Heart left ventricle (tissue), 16 donors: Measurements from ENCODE around the gene CMIP. TPM values are rescaled to one million over a fixed set of nuclear protein-coding genes. Genes with fewer than 3 reads are reported as not detected.

ENCODE experiments used
- ATAC-seq, 4 donors: fragments of 200-7000 bp; cut with Tn5 transposase; one replicate each; pipeline ENCODE4 v1.9.1; 2020 to 2022; ENCODE audit warnings: moderate library complexity in 4 of 4, mild to moderate bottlenecking in 3 of 4, moderate number of reproducible peaks in 1 of 4
- DNase-seq, 5 donors: peaks; one replicate each; pipeline ENCODE4 v3.0.0-alpha.2; 2020
- H3K27ac ChIP-seq, 12 donors: fragments of 200-600 bp; sonication (generic) in 4 of 12; one replicate each; pipeline versions ENCODE4 v1.5.0 to v1.8.0; 2016 to 2022; ENCODE audit warnings: mild to moderate bottlenecking in 2 of 12
- H3K27me3 ChIP-seq, 9 donors: fragments of 200-600 bp; sonication (generic) in 2 of 9; one replicate each; pipeline versions ENCODE4 v1.5.1 to v1.8.0; 2016 to 2022; ENCODE audit warnings: mild to moderate bottlenecking in 3 of 9
- H3K36me3 ChIP-seq, 9 donors: fragments of 200-600 bp; sonication (generic) in 2 of 9; one replicate each; pipeline versions ENCODE4 v1.5.0 to v1.8.0; 2018 to 2022; ENCODE audit warnings: mild to moderate bottlenecking in 2 of 9
- H3K4me1 ChIP-seq, 12 donors: fragments of 200-600 bp; sonication (generic) in 4 of 12; one replicate each; pipeline versions ENCODE4 v1.5.0 to v1.8.0; 2016 to 2022; ENCODE audit warnings: mild to moderate bottlenecking in 3 of 12
- H3K4me3 ChIP-seq, 12 donors: fragments of 200-600 bp; sonication (generic) in 4 of 12; one replicate each; pipeline versions ENCODE4 v1.5.0 to v1.8.0; 2017 to 2022; ENCODE audit warnings: mild to moderate bottlenecking in 9 of 12, moderate library complexity in 4 of 12
- H3K9me3 ChIP-seq, 12 donors: fragments of 200-600 bp; sonication (generic) in 4 of 12; one replicate each; pipeline versions ENCODE4 v1.5.0 to v1.8.0; 2016 to 2022; ENCODE audit warnings: mild to moderate bottlenecking in 1 of 12
- POLR2A ChIP-seq, 2 donors: fragments of 450-650 bp; IDR thresholded peaks; one replicate each; pipeline ENCODE4 v1.6.1; 2017; ENCODE audit warnings: antibody characterized with exemption in 2 of 2, mild to moderate bottlenecking in 2 of 2, moderate library complexity in 2 of 2
- WGBS, 4 donors: extraction: QIAGEN DNeasy Blood & Tissue Kit in 2 of 4; methylation state at CpG; one replicate each; pipeline versions ENCODE4 v1.1.5 to v1.1.7; 2013 to 2018; 5-methylcytosine and 5-hydroxymethylcytosine counted together
- intact Hi-C, 10 donors: fragments of 100-400 bp; cut with DNase I; formaldehyde crosslinking; loops; one replicate each; pipeline versions ENCODE4 v1.11.1 to v1.14.2; 2022
- polyA plus RNA-seq, 2 donors: library from polyadenylated mRNA; stranded (reverse); fragments of 200-250 nt; gene quantifications; one replicate each; pipeline ENCODE4 v1.2.3, GENCODE V29; 2013
- total RNA-seq, 9 donors: library from RNA; depleted of rRNA in 2 of 9; stranded (reverse); fragments of >200 nt in 2 of 9; fragmentation: NEBNext Ultra II Directional in 3 of 9; extraction: Animal tissue kit (Norgen Biotek cat#: 25700) in 3 of 9; gene quantifications; one replicate each; pipeline versions ENCODE4 v1.1.0 to v1.2.4, GENCODE V29; 2016 to 2023
- TF ChIP-seq, protein P1 (sequence below), 12 donors: fragments of 200-600 bp; sonication (generic) in 4 of 12; IDR thresholded peaks; one replicate each; pipeline versions ENCODE4 v1.5.0 to v1.8.0; 2018 to 2022; ENCODE audit warnings: antibody characterized with exemption in 12 of 12, mild to moderate bottlenecking in 5 of 12
- donor health status: ischemic (EF 13 %, LVEDD 7.1; RV severe dilation, severe dysfunction).
- donor health status: healthy with polysubstance abuse.
- donor health status: DM: no; HTN: yes; CAD: no.
- donor health status: DM: no; HTN: no; CAD: no.
- donor health status: ischemic (EF 25% LVEDD 6.9; RV normal size, moderate dysfunction).
- donor health status: ischemic (EF 25% LVEDD 5.7; RV mildly dilated, moderate dysfunction).
- donor health status: healthy.
- donor health status: DM: yes; HTN: yes; CAD: no.
- donor health status: ischemic (EF 35%, LVEDD 5.7; RV mildly dilated, moderate dysfunction).
- donor health status: nonischemic (EF 11% LVEDD 7.7; RV severe dilation, severe dysfunction).
- donor health status: DM: yes; HTN: yes; CAD: no.
- donor health status: PGD.
- donor health status: ischemic (EF 29% LVEDD 5.4; RV normal size, mild dysfunction).
- donor health status: nonischemic (EF 23%, LVEDD 6.1; RV moderate dilation, normal function).

Gene CMIP
- total and polyA plus RNA-seq, 11 donors: 4.1 to 48.8 (median 10.6) TPM

DNA sequence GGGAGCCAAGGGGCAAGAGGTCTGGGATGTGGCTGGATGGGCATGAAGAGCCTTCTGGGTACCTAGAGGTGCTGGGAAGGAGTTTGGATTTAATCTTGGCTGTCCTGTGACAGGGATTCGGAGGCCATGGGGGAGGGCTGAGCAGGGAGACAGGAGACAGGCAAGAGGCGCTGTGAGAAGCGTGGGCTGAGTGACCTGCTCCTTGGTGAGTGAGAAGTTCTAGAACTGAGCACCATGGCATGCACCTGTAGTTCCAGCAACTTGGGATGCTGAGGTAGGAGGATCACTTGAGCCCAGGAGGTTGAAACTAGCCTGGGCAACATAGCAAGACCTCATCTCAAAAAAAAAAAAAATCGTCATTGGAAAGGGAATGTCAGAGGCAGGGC is 256.2 kb downstream of the CMIP start:
- no peak overlapping the region for H3K4me3 ChIP-seq
- DNase-seq: peak in 1 of 5 donors; percentile 20
- WGBS, 4 donors: 93 to 98% (median 96%) methylated on average over 4 of the region's 4 CpGs

DNA sequence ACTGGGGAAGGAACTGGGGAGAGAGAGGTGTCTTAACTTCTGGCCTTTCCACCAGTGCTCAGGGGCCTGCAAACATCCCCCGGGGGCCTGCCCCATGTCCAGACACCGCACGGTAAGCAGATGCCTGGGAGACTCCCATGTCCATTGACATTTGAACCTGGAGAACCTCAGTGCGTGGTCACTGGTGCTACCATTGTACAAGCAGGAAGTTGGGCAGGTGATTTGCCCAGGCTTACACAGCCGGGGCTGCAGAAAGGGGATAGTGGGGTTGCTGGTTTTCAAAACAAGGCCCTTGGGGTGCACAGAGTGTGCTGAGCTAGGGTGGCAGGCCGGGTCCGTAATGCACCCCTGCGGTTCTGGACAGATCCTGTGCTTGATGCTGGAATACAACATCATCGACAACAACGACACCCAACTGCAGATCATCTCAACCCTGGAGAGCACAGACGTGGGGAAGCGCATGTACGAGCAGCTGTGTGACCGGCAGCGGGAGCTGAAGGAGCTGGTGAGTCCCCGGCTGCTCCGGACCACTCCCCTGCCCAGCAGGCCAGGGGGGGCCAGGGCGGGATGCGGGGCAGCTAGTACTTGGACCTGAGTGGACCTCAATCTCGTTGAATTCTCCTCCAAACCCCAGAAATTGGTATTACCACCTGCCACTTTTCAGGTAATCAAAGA is 256.8 kb downstream of the CMIP start:
- H3K36me3 ChIP-seq: peaks cover 0 to 86% (median 28%) of the 10 kb centered on the region in 9 donors
- peak in 2 of 5 donors; percentile 9 to 31 for DNase-seq
- H3K27me3 ChIP-seq: no peaks in the 10 kb centered on the region
- intact Hi-C loops: no loop called here
- ATAC-seq: no peak
- 90 to 97% (median 94%) methylated on average over 19 to 20 of the region's 20 CpGs for WGBS, 4 donors
- H3K4me3 ChIP-seq: no peak overlapping the region
- no peak overlapping the region for H3K27ac ChIP-seq
- peaks cover 0 to 14% (median 8%) of the 10 kb centered on the region in 12 donors for H3K4me1 ChIP-seq
- no peaks in the 10 kb centered on the region for H3K9me3 ChIP-seq
- TF ChIP-seq, protein P1, sequence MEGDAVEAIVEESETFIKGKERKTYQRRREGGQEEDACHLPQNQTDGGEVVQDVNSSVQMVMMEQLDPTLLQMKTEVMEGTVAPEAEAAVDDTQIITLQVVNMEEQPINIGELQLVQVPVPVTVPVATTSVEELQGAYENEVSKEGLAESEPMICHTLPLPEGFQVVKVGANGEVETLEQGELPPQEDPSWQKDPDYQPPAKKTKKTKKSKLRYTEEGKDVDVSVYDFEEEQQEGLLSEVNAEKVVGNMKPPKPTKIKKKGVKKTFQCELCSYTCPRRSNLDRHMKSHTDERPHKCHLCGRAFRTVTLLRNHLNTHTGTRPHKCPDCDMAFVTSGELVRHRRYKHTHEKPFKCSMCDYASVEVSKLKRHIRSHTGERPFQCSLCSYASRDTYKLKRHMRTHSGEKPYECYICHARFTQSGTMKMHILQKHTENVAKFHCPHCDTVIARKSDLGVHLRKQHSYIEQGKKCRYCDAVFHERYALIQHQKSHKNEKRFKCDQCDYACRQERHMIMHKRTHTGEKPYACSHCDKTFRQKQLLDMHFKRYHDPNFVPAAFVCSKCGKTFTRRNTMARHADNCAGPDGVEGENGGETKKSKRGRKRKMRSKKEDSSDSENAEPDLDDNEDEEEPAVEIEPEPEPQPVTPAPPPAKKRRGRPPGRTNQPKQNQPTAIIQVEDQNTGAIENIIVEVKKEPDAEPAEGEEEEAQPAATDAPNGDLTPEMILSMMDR (IDR thresholded peaks at IDR 0.05): no peak
- no peak for TF ChIP-seq POLR2A (IDR thresholded peaks at IDR 0.05)

More for the DNA sequence above, 256.2 kb downstream of the CMIP start:
- Histone ChIP-seq H3K36me3 (peaks cover 0 to 84% (median 22%) of the 10 kb centered on the region in 9 donors), H3K9me3 (no peaks in the 10 kb centered on the region), H3K4me1 (peaks cover 0 to 19% (median 8%) of the 10 kb centered on the region in 12 donors), H3K27me3 (no peaks in the 10 kb centered on the region), H3K27ac (no peak overlapping the region)
- TF ChIP-seq, protein P1 (IDR thresholded peaks at IDR 0.05): no peak
- TF ChIP-seq POLR2A (IDR thresholded peaks at IDR 0.05): no peak
- ATAC-seq: no peak
- intact Hi-C loops: no loop called here

DNA sequence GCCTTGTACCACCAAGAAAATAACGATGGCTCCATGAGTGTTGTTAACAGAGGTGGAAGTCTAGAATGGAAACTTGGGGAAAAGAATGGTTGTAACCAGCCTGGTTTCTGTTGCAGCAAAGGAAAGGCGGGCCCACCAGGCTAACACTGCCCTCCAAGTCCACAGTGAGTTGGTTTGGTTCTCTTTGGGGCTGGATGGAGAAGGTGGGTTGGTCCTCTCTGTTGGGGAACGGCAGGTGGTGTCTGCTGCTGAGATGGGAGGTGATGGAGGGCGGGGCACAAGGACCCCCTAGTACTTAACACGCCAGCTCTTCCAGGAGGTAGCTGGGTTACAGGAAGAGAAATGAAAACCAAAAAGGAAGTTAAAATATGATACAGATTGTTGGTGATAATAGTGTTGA is 257.9 kb downstream of the CMIP start:
- intact Hi-C loops: no loop called here
- 94 to 97% (median 96%) methylated on average over 5 of the region's 5 CpGs for WGBS, 4 donors
- ATAC-seq: no peak
- no peaks in the 10 kb centered on the region for H3K27me3 ChIP-seq
- peaks cover 0 to 88% (median 38%) of the 10 kb centered on the region in 9 donors for H3K36me3 ChIP-seq
- peak in 2 of 5 donors; percentile 4 to 22 for DNase-seq
- H3K27ac ChIP-seq: no peak overlapping the region
- TF ChIP-seq, protein P1 (IDR thresholded peaks at IDR 0.05): no peak
- TF ChIP-seq POLR2A (IDR thresholded peaks at IDR 0.05): no peak
- no peak overlapping the region for H3K4me3 ChIP-seq
- peaks cover 0 to 3% (median 2%) of the 10 kb centered on the region in 12 donors for H3K4me1 ChIP-seq
- no peaks in the 10 kb centered on the region for H3K9me3 ChIP-seq

DNA sequence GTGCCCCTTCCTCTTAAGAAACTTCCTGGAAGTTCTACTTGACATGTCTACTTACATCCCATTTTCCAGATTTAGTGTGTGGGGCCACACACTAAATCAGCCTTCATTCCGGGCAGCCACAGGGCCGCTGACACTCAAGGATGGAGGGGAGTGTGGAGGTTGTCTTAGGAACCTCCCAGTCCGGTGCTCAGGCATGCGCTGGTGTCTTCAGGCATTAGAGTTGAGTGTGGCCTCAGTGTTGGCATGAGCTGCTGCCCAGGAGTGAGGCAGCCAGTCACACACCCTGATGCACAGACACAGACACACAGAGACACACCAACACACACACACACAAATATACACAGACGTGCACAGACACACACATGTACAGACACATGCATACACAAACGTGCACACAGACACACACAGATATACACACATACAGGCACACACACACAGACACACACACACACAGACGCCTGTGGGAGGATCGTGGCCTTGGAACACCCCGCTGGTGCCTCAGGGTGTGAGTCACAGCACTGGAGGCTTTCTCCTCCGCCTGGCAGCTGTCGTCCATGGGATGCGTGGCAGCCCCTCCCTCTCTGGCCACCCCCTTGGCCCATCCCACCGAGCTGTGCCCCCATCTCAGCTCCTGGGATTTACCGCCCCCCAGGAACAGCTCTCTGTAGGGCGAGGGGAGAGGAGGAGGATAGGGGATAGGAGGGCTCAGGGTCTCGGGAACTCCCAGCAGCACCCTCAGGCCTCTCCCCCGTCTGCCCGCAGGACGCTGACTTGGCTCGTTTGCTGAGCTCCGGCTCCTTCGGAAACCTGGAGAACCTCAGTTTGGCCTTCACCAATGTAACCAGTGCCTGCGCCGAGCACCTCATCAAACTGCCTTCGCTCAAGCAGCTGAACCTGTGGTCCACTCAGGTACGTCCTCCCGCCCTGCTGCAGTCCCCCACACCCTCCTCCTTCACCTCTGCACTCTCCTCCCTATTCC is 258.9 kb downstream of the CMIP start:
- intact Hi-C loops: no loop called here
- Histone ChIP-seq H3K4me1 (peaks cover 0 to 2% (median 0%) of the 10 kb centered on the region in 12 donors), H3K4me3 (no peak overlapping the region), H3K36me3 (peaks cover 0 to 89% (median 41%) of the 10 kb centered on the region in 9 donors), H3K9me3 (no peaks in the 10 kb centered on the region), H3K27me3 (no peaks in the 10 kb centered on the region), H3K27ac (no peak overlapping the region)
- WGBS, 4 donors: 91 to 98% (median 93%) methylated on average over 25 to 27 of the region's 27 CpGs
- TF ChIP-seq, protein P1 (IDR thresholded peaks at IDR 0.05): no peak
- TF ChIP-seq POLR2A (IDR thresholded peaks at IDR 0.05): no peak
- DNase-seq (peak in 1 of 5 donors; percentile 33), ATAC-seq (peak in 1 of 4 donors; percentile 12)
